Trophoblast cell (in vitro differentiated cells and primary cell): ENCODE results near the gene TSPAN9.

ENCODE experiments used
- DNase-seq, 2 donors: peaks; one replicate each; pipeline ENCODE4 v3.0.0-alpha.2; 2016
- H2AFZ ChIP-seq: 2 replicates; pipeline ENCODE4 v1.6.1; 2013; ENCODE audit warnings: low read length, moderate library complexity, mild to moderate bottlenecking; ENCODE audit not compliant: insufficient read depth, poor library complexity
- H2AK5ac ChIP-seq: 2 replicates; pipeline ENCODE4 v1.6.1; 2013; ENCODE audit warnings: mild to moderate bottlenecking, low read length
- H2BK120ac ChIP-seq: 2 replicates; pipeline ENCODE4 v1.6.1; 2013; ENCODE audit warnings: low read length, mild to moderate bottlenecking, moderate library complexity; ENCODE audit not compliant: insufficient read depth, poor library complexity
- H2BK12ac ChIP-seq: 2 replicates; pipeline ENCODE4 v1.6.1; 2013; ENCODE audit warnings: mild to moderate bottlenecking, low read length, moderate library complexity
- H2BK5ac ChIP-seq: 2 replicates; pipeline ENCODE4 v1.6.1; 2013; ENCODE audit warnings: low read length, low read depth, moderate library complexity, mild to moderate bottlenecking; ENCODE audit not compliant: poor library complexity
- H3K14ac ChIP-seq: 2 replicates; pipeline ENCODE4 v1.6.1; 2013; ENCODE audit warnings: mild to moderate bottlenecking, low read length
- H3K18ac ChIP-seq: 2 replicates; pipeline ENCODE4 v1.6.1; 2013; ENCODE audit warnings: mild to moderate bottlenecking, low read length
- H3K23ac ChIP-seq: 2 replicates; pipeline ENCODE4 v1.6.1; 2013; ENCODE audit warnings: low read length
- H3K27ac ChIP-seq: 2 replicates; pipeline ENCODE4 v1.5.1; 2013; ENCODE audit warnings: low read depth, mild to moderate bottlenecking, inconsistent platforms, low read length, moderate library complexity
- H3K27me3 ChIP-seq: 2 replicates; pipeline ENCODE4 v1.6.1; 2013; ENCODE audit warnings: inconsistent platforms, mild to moderate bottlenecking, low read length, moderate library complexity; ENCODE audit not compliant: insufficient read depth
- H3K36me3 ChIP-seq, 2 experiments: 1 replicate in 1 of 2; 2 replicates in 1 of 2; pipeline ENCODE4 v1.6.1; 2013; ENCODE audit warnings: low read length in 2 of 2, mild to moderate bottlenecking in 2 of 2, moderate library complexity in 1 of 2; ENCODE audit not compliant: insufficient read depth in 2 of 2, control insufficient read depth in 1 of 2
- H3K4ac ChIP-seq: 2 replicates; pipeline ENCODE4 v1.6.1; 2013; ENCODE audit warnings: low read depth, mild to moderate bottlenecking, low read length, moderate library complexity
- H3K4me1 ChIP-seq, 2 experiments: 1 replicate in 1 of 2; 2 replicates in 1 of 2; pipeline ENCODE4 v1.6.1; 2013; ENCODE audit warnings: low read length in 2 of 2, mild to moderate bottlenecking in 2 of 2, moderate library complexity in 1 of 2; ENCODE audit not compliant: insufficient read depth in 2 of 2, control insufficient read depth in 1 of 2
- H3K4me2 ChIP-seq: 2 replicates; pipeline ENCODE4 v1.6.1; 2013; ENCODE audit warnings: inconsistent platforms, mild to moderate bottlenecking, low read length, moderate library complexity
- H3K4me3 ChIP-seq: 2 replicates; pipeline ENCODE4 v1.5.1; 2013; ENCODE audit warnings: mild to moderate bottlenecking, low read depth, low read length, inconsistent platforms
- H3K79me1 ChIP-seq: one replicate; pipeline ENCODE4 v1.6.1; 2013; ENCODE audit warnings: low read length
- H3K79me2 ChIP-seq: 2 replicates; pipeline ENCODE4 v1.6.1; 2013; ENCODE audit warnings: low read length, mild to moderate bottlenecking; ENCODE audit not compliant: control insufficient read depth, insufficient read depth, poor library complexity
- H3K9ac ChIP-seq: 2 replicates; pipeline ENCODE4 v1.6.1; 2013; ENCODE audit warnings: mild to moderate bottlenecking, low read length
- H3K9me3 ChIP-seq: 2 replicates; pipeline ENCODE4 v1.6.1; 2013; ENCODE audit warnings: low read depth, mild to moderate bottlenecking, control low read depth, inconsistent platforms, low read length; ENCODE audit not compliant: insufficient read depth
- H4K12ac ChIP-seq: 2 replicates; pipeline ENCODE4 v1.6.1; 2013; ENCODE audit warnings: low read depth, mild to moderate bottlenecking, low read length, moderate library complexity
- H4K8ac ChIP-seq: 2 replicates; pipeline ENCODE4 v1.6.1; 2013; ENCODE audit warnings: low read depth, mild to moderate bottlenecking, low read length, moderate library complexity
- H4K91ac ChIP-seq: one replicate; pipeline ENCODE4 v1.6.1; 2013; ENCODE audit warnings: low read depth, mild to moderate bottlenecking, low read length, moderate library complexity
- WGBS: extraction: QIAGEN DNeasy Blood & Tissue Kit; methylation state at CpG from one replicate; pipeline ENCODE4 v1.1.7; 2013; ENCODE audit warnings: missing lambda C conversion rate; ENCODE audit not compliant: insufficient read length, insufficient coverage; ENCODE audit errors: extremely low coverage; 5-methylcytosine and 5-hydroxymethylcytosine counted together

TSPAN9 gene

GRCh38 chr12:3049176-3049575 lies 28.0 kb upstream of the TSPAN9 start:
- WGBS, result no CpG with 5 or more reads among the region's 9 CpGs

GRCh38 chr12:3049611-3050249 lies 27.4 kb upstream of the TSPAN9 start:
- H3K79me2 ChIP-seq, result no peaks in the 10 kb centered on the region
- no peak overlapping the region for H3K14ac ChIP-seq
- H3K27me3 ChIP-seq, result no peaks in the 10 kb centered on the region
- no peak overlapping the region for H2AFZ ChIP-seq
- no peak for DNase-seq
- H2AK5ac ChIP-seq, result no peak overlapping the region
- no peak overlapping the region for H3K27ac ChIP-seq
- no peaks in the 10 kb centered on the region for H3K36me3 ChIP-seq
- peaks cover 1% of the 10 kb centered on the region for H3K9me3 ChIP-seq
- no peak overlapping the region for H3K4ac ChIP-seq
- H3K4me3 ChIP-seq, result no peak overlapping the region
- WGBS, result no CpG with 5 or more reads among the region's 11 CpGs
- no peak overlapping the region for H3K23ac ChIP-seq
- H3K79me1 ChIP-seq, result peaks cover 2% of the 10 kb centered on the region
- no peak overlapping the region for H4K91ac ChIP-seq
- no peak overlapping the region for H2BK5ac ChIP-seq
- H4K12ac ChIP-seq, result no peak overlapping the region
- no peak overlapping the region for H3K9ac ChIP-seq
- no peak overlapping the region for H2BK12ac ChIP-seq
- H4K8ac ChIP-seq, result no peak overlapping the region
- H3K18ac ChIP-seq, result no peak overlapping the region
- no peak overlapping the region for H3K4me2 ChIP-seq
- peaks cover 4 to 5% of the 10 kb centered on the region in 2 experiments for H3K4me1 ChIP-seq
- no peak overlapping the region for H2BK120ac ChIP-seq

More at GRCh38 chr12:3049176-3049575, 28.0 kb upstream of the TSPAN9 start:
- Histone ChIP-seq H3K27me3 (no peaks in the 10 kb centered on the region), H4K12ac (no peak overlapping the region), H4K8ac (no peak overlapping the region), H3K79me1 (no peaks in the 10 kb centered on the region), H3K4me1 (peaks cover under 1 to 4% of the 10 kb centered on the region in 2 experiments), H3K4ac (no peak overlapping the region), H3K9me3 (peaks cover 1% of the 10 kb centered on the region), H2AK5ac (no peak overlapping the region), H4K91ac (no peak overlapping the region), H3K18ac (no peak overlapping the region), H2BK12ac (no peak overlapping the region), H3K4me2 (no peak overlapping the region), H2BK5ac (no peak overlapping the region), H3K14ac (no peak overlapping the region), H2BK120ac (no peak overlapping the region), H2AFZ (no peak overlapping the region), H3K27ac (no peak overlapping the region), H3K79me2 (no peaks in the 10 kb centered on the region), H3K36me3 (no peaks in the 10 kb centered on the region), H3K23ac (no peak overlapping the region), H3K9ac (no peak overlapping the region), H3K4me3 (no peak overlapping the region)
- no peak for DNase-seq

GRCh38 chr12:3054374-3054773 lies 22.8 kb upstream of the TSPAN9 start:
- Histone ChIP-seq H3K9me3 (peaks cover 3% of the 10 kb centered on the region), H2BK12ac (peak overlapping the region; percentile 82), H3K4me2 (no peak overlapping the region), H3K27ac (no peak overlapping the region), H3K18ac (peak overlapping the region; percentile 64), H3K27me3 (no peaks in the 10 kb centered on the region), H4K8ac (peak overlapping the region; percentile 58), H2BK120ac (no peak overlapping the region), H3K79me2 (no peaks in the 10 kb centered on the region), H2BK5ac (no peak overlapping the region), H2AFZ (no peak overlapping the region), H3K4me1 (peaks cover 11 to 17% of the 10 kb centered on the region in 2 experiments), H4K12ac (no peak overlapping the region), H3K4me3 (no peak overlapping the region), H3K4ac (no peak overlapping the region), H3K23ac (no peak overlapping the region), H3K14ac (no peak overlapping the region), H4K91ac (peak overlapping the region; percentile 64), H2AK5ac (no peak overlapping the region), H3K9ac (no peak overlapping the region), H3K79me1 (peaks cover 11% of the 10 kb centered on the region), H3K36me3 (no peaks in the 10 kb centered on the region)
- no CpG with 5 or more reads among the region's 7 CpGs for WGBS
- peak; percentile 79 to 81 for DNase-seq

GRCh38 chr12:3055026-3055703 lies 22.0 kb upstream of the TSPAN9 start:
- peak overlapping the region; percentile 19 for H3K27ac ChIP-seq
- no peak overlapping the region for H2BK120ac ChIP-seq
- no peak overlapping the region for H3K23ac ChIP-seq
- peaks cover 11 to 17% of the 10 kb centered on the region in 2 experiments for H3K4me1 ChIP-seq
- no CpG with 5 or more reads among the region's 12 CpGs for WGBS
- no peak overlapping the region for H4K12ac ChIP-seq
- no peak overlapping the region for H2BK12ac ChIP-seq
- H2BK5ac ChIP-seq, result no peak overlapping the region
- H3K27me3 ChIP-seq, result no peaks in the 10 kb centered on the region
- no peak overlapping the region for H3K14ac ChIP-seq
- no peak overlapping the region for H4K8ac ChIP-seq
- H3K36me3 ChIP-seq, result no peaks in the 10 kb centered on the region
- peaks cover 11% of the 10 kb centered on the region for H3K79me1 ChIP-seq
- no peak overlapping the region for H3K4me2 ChIP-seq
- no peak for DNase-seq
- H3K4me3 ChIP-seq, result no peak overlapping the region
- H3K9ac ChIP-seq, result no peak overlapping the region
- no peak overlapping the region for H3K4ac ChIP-seq
- no peaks in the 10 kb centered on the region for H3K79me2 ChIP-seq
- no peak overlapping the region for H3K18ac ChIP-seq
- peak overlapping the region; percentile 25 for H4K91ac ChIP-seq
- H3K9me3 ChIP-seq, result peaks cover 3% of the 10 kb centered on the region
- H2AFZ ChIP-seq, result no peak overlapping the region
- no peak overlapping the region for H2AK5ac ChIP-seq
